Raji (cell line): Measurements from ENCODE around the gene ASTN2.

Source experiments
- POLR2A ChIP-seq: IDR thresholded peaks from 2 replicates; pipeline ENCODE4 v1.6.1; 2011; ENCODE audit warnings: low read depth, low read length, control low read depth; ENCODE audit not compliant: insufficient read depth

The ASTN2 gene

GRCh38 chr9:116860509-116861120 lies 554.2 kb downstream of the ASTN2 start:
- no peak for TF ChIP-seq POLR2A

- TF ChIP-seq POLR2A: no peak
Measured at GRCh38 chr9:116859763-116860162, 555.1 kb downstream of the ASTN2 start.

GRCh38 chr9:116857321-116857720 lies 557.5 kb downstream of the ASTN2 start:
- no peak for TF ChIP-seq POLR2A

GRCh38 chr9:116855881-116856662 lies 558.8 kb downstream of the ASTN2 start:
- no peak for TF ChIP-seq POLR2A

GRCh38 chr9:116849721-116850120 lies 565.1 kb downstream of the ASTN2 start:
- no peak for TF ChIP-seq POLR2A

GRCh38 chr9:116844621-116845020 lies 570.2 kb downstream of the ASTN2 start:
- no peak for TF ChIP-seq POLR2A

GRCh38 chr9:116843863-116844620 lies 570.8 kb downstream of the ASTN2 start:
- no peak for TF ChIP-seq POLR2A

GRCh38 chr9:116842658-116843057 lies 572.2 kb downstream of the ASTN2 start:
- no peak for TF ChIP-seq POLR2A

- no peak for TF ChIP-seq POLR2A
Measured at GRCh38 chr9:116837018-116837989, 577.6 kb downstream of the ASTN2 start.

GRCh38 chr9:116821633-116822229 lies 593.1 kb downstream of the ASTN2 start:
- TF ChIP-seq POLR2A: no peak

GRCh38 chr9:116819116-116819515 lies 595.7 kb downstream of the ASTN2 start:
- no peak for TF ChIP-seq POLR2A

GRCh38 chr9:116817762-116818161 lies 597.1 kb downstream of the ASTN2 start:
- no peak for TF ChIP-seq POLR2A

- no peak for TF ChIP-seq POLR2A
Measured at GRCh38 chr9:116816484-116816883, 598.4 kb downstream of the ASTN2 start.

- no peak for TF ChIP-seq POLR2A
Measured at GRCh38 chr9:116815835-116816234, 599.0 kb downstream of the ASTN2 start.

- no peak for TF ChIP-seq POLR2A
Measured at GRCh38 chr9:116813031-116813300, 601.9 kb downstream of the ASTN2 start.
